Measurements from ENCODE around the gene ZMYND11. TPM values are rescaled to one million over a fixed set of nuclear protein-coding genes. Genes with fewer than 3 reads are reported as not detected.

The ZMYND11 gene
- total and polyA plus RNA-seq, 12 donors, result 26.6 to 95.4 (median 78.6) TPM

DNA sequence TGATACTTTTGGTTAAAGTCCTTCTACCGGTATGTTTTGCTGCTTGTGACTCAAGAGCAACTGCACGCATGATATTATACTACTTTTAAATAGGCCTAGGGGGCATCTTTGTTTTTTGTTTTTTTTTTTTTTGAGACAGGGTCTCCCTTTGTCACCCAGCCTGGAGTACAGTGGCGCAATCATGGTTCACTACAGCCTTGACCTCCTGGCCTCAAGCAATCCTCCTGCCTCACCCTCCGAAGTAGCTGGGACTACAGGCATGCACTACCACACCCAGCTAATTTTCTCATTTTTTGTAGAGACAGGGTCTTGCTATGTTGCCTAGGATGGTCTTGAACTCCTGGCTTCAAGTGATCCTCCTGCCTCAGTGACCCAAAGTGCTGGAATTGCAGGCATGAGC is 80.2 kb downstream of the ZMYND11 start:
- H3K4me1 ChIP-seq, result peaks cover 0 to 19% (median 9%) of the 10 kb centered on the region in 9 donors
- H3K27me3 ChIP-seq, result no peaks in the 10 kb centered on the region
- H3K9me3 ChIP-seq, result no peaks in the 10 kb centered on the region
- no peak overlapping the region for H3K27ac ChIP-seq
- no peak for ATAC-seq
- intact Hi-C loops (cut with DNase I), result no loop called here
- WGBS, 2 donors, result 96 to 98% methylated on average over 4 of the region's 4 CpGs
- no peak for DNase-seq
- H3K4me3 ChIP-seq, result no peak overlapping the region
- no peak for TF ChIP-seq CTCF (IDR thresholded peaks at IDR 0.05)
- peaks cover 0 to 28% (median 0%) of the 10 kb centered on the region in 9 donors for H3K36me3 ChIP-seq

DNA sequence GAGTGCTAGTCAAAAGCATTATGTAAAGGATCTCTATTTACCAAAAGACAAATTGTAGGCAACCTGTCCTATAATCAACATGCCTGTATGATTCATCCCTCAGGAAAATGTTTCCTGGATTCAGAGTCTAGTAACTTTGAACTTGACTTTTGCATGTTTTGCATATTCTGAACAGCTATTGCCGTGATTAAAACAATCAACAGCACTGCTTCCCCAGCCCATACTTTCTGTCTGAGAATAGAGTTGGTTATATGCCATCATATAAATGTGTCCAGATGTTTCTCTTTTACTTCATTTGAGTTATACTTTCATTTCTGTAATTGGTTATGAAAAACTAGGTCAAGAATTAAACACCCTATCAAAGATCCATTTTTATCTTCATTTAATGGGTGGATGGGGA is 83.5 kb downstream of the ZMYND11 start:
- Histone ChIP-seq H3K27me3 (no peaks in the 10 kb centered on the region), H3K9me3 (no peaks in the 10 kb centered on the region), H3K4me3 (no peak overlapping the region), H3K4me1 (peaks cover 0 to 22% (median 9%) of the 10 kb centered on the region in 9 donors), H3K27ac (no peak overlapping the region), H3K36me3 (peaks cover 0 to 19% (median 0%) of the 10 kb centered on the region in 9 donors)
- ATAC-seq, result no peak
- whole genome bisulfite sequencing, 2 donors, result 61 to 70% methylated on average over 1 of the region's 1 CpG
- intact Hi-C loops (cut with DNase I), result no loop called here
- TF ChIP-seq CTCF (IDR thresholded peaks at IDR 0.05), result no peak
- DNase-seq, result no peak

GRCh38 chr10:219731-220472 is 84.6 kb downstream of the ZMYND11 start:
- WGBS, 2 donors, result 77 to 84% methylated on average over 2 of the region's 2 CpGs
- Histone ChIP-seq H3K27ac (no peak overlapping the region), H3K36me3 (peaks cover 0 to 13% (median 0%) of the 10 kb centered on the region in 9 donors), H3K4me1 (peaks cover 0 to 22% (median 9%) of the 10 kb centered on the region in 9 donors), H3K27me3 (no peaks in the 10 kb centered on the region), H3K9me3 (no peaks in the 10 kb centered on the region), H3K4me3 (no peak overlapping the region)
- intact Hi-C loops (cut with DNase I), result no loop called here
- TF ChIP-seq CTCF (IDR thresholded peaks at IDR 0.05), result no peak
- ATAC-seq (no peak), DNase-seq (no peak)

DNA sequence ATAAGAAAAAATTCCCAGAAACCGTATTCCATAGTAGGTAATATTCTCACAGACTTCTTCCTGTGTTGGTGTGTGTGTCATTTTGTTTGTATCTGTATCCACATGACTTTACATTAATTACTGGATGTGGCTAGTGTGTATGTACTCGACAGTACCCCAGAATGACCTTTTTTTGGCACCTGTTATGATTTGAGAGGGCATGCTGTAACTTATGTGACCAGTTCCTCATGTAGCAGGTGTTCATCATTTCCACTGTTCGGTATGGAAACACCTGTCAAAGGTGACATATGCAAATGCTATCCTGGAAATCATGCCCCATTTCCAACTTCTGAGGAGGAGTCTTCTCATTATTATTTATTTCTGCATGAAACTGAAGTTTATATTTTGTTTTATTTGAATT is 89.3 kb downstream of the ZMYND11 start:
- H3K9me3 ChIP-seq, result no peaks in the 10 kb centered on the region

More for the DNA sequence above, 89.3 kb downstream of the ZMYND11 start:
- Histone ChIP-seq H3K27ac (no peak overlapping the region), H3K36me3 (peaks cover 0 to 13% (median 0%) of the 10 kb centered on the region in 9 donors), H3K4me3 (no peak overlapping the region), H3K27me3 (no peaks in the 10 kb centered on the region), H3K4me1 (peaks cover 0 to 12% (median 0%) of the 10 kb centered on the region in 9 donors)
- intact Hi-C loops (cut with DNase I), result no loop called here
- no peak for ATAC-seq
- WGBS, 2 donors, result 85 to 87% methylated on average over 3 of the region's 3 CpGs
- TF ChIP-seq CTCF (IDR thresholded peaks at IDR 0.05), result no peak
- no peak for DNase-seq

Data from heart right ventricle (tissue), 16 donors.